GM15510 (cell line): Measurements from ENCODE around the gene CATSPERD.

Experiments
- POLR2A ChIP-seq: IDR thresholded peaks from 3 replicates; pipeline ENCODE4 v1.6.1; 2011; ENCODE audit warnings: borderline replicate concordance; ENCODE audit not compliant: insufficient read length; ENCODE audit errors: extremely low read depth

CATSPERD gene

GRCh38 chr19:5719961-5720790 is at the start of gene CATSPERD, which contains the start of gene LONP1:
Gene CATSPERD (plus strand): TSS chr19:5720637. CDS start chr19:5720738, 101 bp downstream.
Gene LONP1 (minus strand): TSS chr19:5720146. CDS start chr19:5720132, 14 bp downstream.
- peak; percentile 88 for TF ChIP-seq POLR2A

- TF ChIP-seq POLR2A: no peak
These were observed 48.8 kb upstream of the CATSPERD start for GRCh38 chr19:5671600-5671999.

GRCh38 chr19:5672708-5673459 is 47.6 kb upstream of the CATSPERD start:
- TF ChIP-seq POLR2A: no peak

GRCh38 chr19:5673752-5674151 is 46.7 kb upstream of the CATSPERD start:
- TF ChIP-seq POLR2A: no peak

GRCh38 chr19:5674714-5675113 is 45.7 kb upstream of the CATSPERD start:
- no peak for TF ChIP-seq POLR2A

GRCh38 chr19:5676105-5676771 is 44.2 kb upstream of the CATSPERD start:
- TF ChIP-seq POLR2A: no peak

- TF ChIP-seq POLR2A: no peak
These were observed 43.7 kb upstream of the CATSPERD start for GRCh38 chr19:5676772-5677105.

GRCh38 chr19:5677136-5677535 is 43.3 kb upstream of the CATSPERD start:
- TF ChIP-seq POLR2A: no peak

- peak; percentile 17 for TF ChIP-seq POLR2A
These were observed 42.9 kb upstream of the CATSPERD start for GRCh38 chr19:5677580-5677979.

- TF ChIP-seq POLR2A: no peak
These were observed 42.2 kb upstream of the CATSPERD start for GRCh38 chr19:5678071-5678718.

GRCh38 chr19:5679289-5680083 is 41.0 kb upstream of the CATSPERD start:
- no peak for TF ChIP-seq POLR2A

- no peak for TF ChIP-seq POLR2A
These were observed 40.4 kb upstream of the CATSPERD start for GRCh38 chr19:5680084-5680436.

GRCh38 chr19:5680437-5681368 is 39.7 kb upstream of the CATSPERD start, which contains the start of the genes HSD11B1L and MICOS13:
Gene HSD11B1L (plus strand): TSS chr19:5681027. CDS start chr19:5684833, 3,806 bp downstream.
Gene MICOS13 (minus strand): TSS chr19:5680516. CDS start chr19:5680486, 30 bp downstream.
- peak; percentile 79 for TF ChIP-seq POLR2A

GRCh38 chr19:5681391-5682106 is 38.9 kb upstream of the CATSPERD start:
- no peak for TF ChIP-seq POLR2A
